GM18507 (cell line): ENCODE measurements around the gene MAP3K20.
"Not testable (repeated sequence)": the region's sequence is repeated elsewhere in the genome, so short reads cannot be mapped to it uniquely, and the experiment has no call there.

Experiments used
- DNase-seq: peaks from one replicate; pipeline ENCODE4 v3.0.0; 2011; ENCODE audit warnings: low read depth; ENCODE audit not compliant: insufficient read length; ENCODE audit errors: extremely low spot score
- FAIRE-seq: peaks from 2 replicates; lab custom pipeline; 2011; peaks lifted over from hg19 to GRCh38; lab: Jason Lieb, UNC

The MAP3K20 gene

GRCh38 chr2:173240083-173240482 lies 164.4 kb downstream of the MAP3K20 start:
- no peak for FAIRE-seq
- no peak for DNase-seq

DNA sequence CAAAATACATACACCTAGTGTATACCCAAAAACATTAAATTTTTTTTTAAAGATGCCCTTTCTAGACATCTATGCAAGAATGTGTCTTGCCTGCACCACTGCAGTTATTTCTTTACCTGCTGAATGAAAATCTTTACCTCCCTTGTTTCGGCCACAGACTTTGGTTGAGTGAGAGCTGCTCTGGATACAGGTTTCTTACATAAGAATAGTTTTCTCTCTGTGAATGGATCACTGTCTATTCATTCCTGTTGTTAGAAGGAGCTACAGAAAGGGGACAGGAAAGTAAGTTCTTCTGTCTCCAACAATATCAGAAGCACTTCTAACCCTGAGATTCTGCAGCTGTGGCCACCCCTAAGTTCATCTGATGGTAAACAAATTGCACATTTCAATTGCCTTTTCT lies 166.0 kb downstream of the MAP3K20 start:
- no peak for DNase-seq
- FAIRE-seq: no peak

DNA sequence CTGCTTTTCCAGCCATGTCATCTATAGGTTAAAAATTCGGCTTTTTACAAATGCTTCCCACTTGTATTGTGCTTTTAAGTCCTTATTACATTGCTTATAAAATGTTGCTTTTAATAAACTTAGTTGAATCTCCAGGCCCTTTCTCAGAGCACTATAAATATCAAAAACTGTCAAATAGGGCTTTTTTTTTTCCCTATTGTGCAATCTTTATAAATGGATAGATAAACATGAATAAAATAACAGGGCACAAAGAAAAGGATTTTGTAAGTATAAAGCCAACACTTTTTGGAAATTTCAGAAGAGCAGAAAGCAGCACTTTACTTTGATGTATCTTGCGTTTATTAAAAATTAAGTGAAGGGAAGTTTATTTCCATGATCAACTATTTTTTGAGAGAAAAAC lies 171.5 kb downstream of the MAP3K20 start:
- FAIRE-seq: no peak
- DNase-seq: no peak

GRCh38 chr2:173248381-173248780 lies 172.7 kb downstream of the MAP3K20 start:
- FAIRE-seq (no peak), DNase-seq (no peak)

DNA sequence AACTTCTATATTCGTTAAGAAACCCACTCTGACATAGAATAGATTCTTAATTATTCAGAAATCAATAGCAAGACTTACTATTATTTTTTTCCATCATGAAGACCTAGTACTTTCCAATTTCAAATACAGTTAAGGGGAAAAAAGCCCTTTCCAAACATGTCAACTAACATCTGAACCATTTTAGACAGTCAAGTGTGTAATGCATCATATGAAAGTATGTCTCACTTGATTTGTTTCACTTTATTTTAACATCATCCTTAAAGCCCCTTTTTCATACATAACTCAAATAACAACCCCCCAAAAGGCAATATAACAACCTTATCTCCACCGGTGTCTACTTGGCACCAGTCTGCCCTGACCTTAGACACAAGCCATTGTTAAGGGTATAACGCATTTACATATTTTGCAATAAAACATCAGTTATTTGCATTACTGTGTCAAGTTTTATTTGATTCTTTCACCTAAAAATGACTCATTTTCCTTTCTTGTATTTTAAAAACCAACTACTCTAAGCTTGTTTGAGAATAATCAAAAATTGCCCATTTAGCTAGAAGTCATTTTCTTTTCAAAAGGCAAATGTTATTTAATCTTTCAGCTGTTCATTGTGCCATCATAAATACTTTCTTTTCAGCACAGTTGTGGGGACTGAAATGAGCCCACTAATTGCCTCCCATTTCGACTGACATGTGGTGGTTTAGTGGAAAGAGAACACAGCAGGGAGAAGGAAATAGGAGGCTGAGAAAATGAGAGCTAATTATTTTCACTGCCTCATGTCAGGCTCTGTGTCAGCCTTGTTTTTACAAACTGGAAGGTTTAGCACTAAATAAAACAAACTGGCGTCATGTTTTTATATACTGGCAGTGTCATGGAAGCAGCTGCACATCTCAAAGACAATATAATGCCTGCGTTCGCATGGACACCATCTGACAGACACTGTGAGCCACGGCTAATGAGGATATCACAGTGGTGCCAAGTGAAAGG lies 174.3 kb downstream of the MAP3K20 start:
- DNase-seq: no peak

GRCh38 chr2:173251225-173251624 lies 175.6 kb downstream of the MAP3K20 start:
- no peak for FAIRE-seq
- no peak for DNase-seq

More for the DNA sequence above, 174.3 kb downstream of the MAP3K20 start:
- FAIRE-seq: no peak

GRCh38 chr2:173252581-173252980 lies 176.9 kb downstream of the MAP3K20 start:
- FAIRE-seq (no peak), DNase-seq (no peak)

DNA sequence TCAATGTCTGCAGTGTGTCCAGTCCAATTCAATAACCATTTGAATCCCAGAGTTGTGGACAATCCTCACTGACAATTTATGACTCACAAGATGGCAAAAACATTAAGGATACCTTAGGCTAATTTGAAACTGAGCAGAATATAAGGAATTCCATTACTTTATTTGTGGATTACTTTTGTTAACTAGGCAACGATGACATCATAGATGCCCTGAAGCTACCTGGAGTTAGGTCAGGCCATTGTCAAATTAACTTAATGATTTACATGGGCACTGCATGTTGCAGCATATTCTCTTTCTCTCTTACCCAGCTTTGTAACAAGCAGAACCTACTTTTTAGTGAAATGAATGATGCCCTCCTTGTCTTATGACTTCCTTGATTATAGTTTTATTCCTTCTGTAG lies 179.0 kb downstream of the MAP3K20 start:
- no peak for FAIRE-seq
- DNase-seq: no peak

GRCh38 chr2:173258701-173259100 lies 183.1 kb downstream of the MAP3K20 start:
- FAIRE-seq (no peak), DNase-seq (no peak)

DNA sequence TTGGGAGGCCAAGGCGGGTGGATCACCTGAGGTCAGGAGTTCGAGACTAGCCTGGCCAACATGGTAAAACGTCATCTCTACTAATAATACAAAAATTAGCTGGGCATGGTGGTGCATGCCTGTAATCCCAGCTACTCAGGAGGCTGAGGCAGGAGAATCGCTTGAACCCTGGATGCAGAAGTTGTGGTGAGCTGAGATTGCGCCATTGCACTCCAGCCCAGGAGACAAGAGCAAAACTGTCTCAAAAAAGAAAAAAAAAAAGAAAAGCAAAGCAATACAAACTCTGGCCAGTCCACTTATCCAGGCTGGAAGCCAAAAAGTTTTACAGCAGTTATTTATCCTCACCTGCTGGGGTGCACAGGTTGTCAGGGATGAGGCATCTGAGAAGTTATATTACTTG lies 186.7 kb downstream of the MAP3K20 start:
- not testable (repeated sequence) for FAIRE-seq, DNase-seq

GRCh38 chr2:173264151-173264550 lies 188.5 kb downstream of the MAP3K20 start:
- DNase-seq: no peak
- FAIRE-seq: no peak

- DNase-seq: peak; percentile 30
- FAIRE-seq: peak; percentile 81
Measured at GRCh38 chr2:173264603-173265366, 189.1 kb downstream of the MAP3K20 start.

GRCh38 chr2:173271135-173271534 lies 195.5 kb downstream of the MAP3K20 start:
- DNase-seq: no peak
- no peak for FAIRE-seq

- no peak for DNase-seq
Measured at GRCh38 chr2:173271825-173272224, 196.2 kb downstream of the MAP3K20 start.

DNA sequence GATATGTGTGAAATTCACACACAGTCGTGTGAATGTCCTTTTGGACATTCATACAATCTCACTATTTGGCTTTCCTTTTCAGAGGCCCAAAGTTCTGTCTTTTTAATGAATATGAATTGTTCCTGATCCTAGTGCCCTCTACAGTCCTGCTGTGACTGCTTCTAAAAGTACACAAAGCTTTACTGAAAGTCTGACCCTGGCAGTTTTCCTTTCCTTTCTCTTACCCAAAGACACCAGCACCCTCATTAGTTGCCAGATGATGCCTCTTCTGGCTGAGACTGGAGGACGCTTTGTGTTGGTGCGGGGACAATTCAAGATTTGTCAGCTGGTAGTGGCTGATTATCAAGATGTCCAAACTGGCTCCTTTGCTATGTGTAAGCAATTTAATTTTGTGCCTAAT lies 197.2 kb downstream of the MAP3K20 start:
- no peak for DNase-seq
- no peak for FAIRE-seq

More at GRCh38 chr2:173271825-173272224, 196.2 kb downstream of the MAP3K20 start:
- FAIRE-seq: no peak

DNA sequence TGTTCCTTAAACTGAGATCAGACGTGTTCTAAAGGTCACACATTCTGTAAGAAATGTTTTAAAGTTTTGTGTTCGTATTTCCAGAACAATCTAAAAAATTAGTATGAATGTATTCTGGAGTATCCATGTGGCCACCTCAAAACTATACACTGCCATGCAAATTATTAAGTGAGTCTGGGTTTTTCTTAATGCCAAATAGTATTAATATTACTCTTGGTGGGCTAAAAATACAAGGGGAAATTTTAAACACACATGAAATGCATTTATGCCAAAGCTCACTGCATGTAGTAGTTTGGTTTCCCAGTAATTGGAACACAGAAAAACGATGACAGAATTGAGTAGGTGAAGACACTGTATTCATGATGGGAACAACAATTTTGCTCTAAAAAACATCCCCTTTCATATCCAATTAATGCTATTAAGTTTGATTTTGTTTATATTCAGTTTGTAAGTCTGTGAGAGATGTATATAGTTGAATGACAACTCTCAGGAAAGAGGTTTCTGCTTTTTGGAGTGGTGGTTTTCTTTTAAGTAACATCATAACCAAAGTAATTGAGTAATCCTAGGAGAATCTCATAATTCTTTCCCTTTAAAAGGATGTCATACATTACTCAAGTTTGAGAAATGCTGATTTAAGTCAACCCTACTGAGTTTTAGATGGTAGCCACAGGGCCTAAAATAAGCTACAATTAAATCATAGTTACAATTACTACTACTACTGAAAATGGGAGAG lies 203.3 kb downstream of the MAP3K20 start:
- FAIRE-seq (no peak), DNase-seq (no peak)

GRCh38 chr2:173279527-173279868 lies 203.9 kb downstream of the MAP3K20 start:
- no peak for FAIRE-seq
- no peak for DNase-seq

GRCh38 chr2:173280853-173281252 lies 205.2 kb downstream of the MAP3K20 start:
- DNase-seq (no peak), FAIRE-seq (no peak)

DNA sequence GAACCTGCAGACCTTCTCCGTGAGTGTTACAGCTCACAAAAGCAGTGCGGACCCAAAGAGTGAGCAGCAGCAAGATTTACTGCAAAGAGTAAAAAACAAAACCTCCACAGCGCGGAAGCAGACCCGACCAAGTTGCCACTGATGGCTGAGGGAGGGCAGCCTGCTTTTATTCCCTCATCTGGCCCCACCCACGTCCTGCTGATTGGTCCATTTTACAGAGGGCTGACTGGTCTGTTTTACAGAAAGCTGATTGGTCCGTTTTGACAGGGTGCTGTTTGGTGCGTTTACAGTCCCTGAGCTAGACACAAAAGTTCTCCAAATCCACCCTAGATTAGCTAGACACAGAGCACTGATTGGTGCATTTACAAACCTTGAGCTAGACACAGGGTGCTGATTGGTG lies 206.3 kb downstream of the MAP3K20 start:
- not testable (repeated sequence) for DNase-seq, FAIRE-seq
